Measurements from ENCODE around the gene LYZ.

Gene LYZ

GRCh38 chr12:69350002-69350626 lies 1.9 kb downstream of the LYZ start:
- no peak for DNase-seq (ENCODE audit: low read depth)
- TF ChIP-seq CTCF (IDR thresholded peaks at IDR 0.05; ENCODE audit: control insufficient read depth, extremely low read depth, insufficient read depth) = no peak
- H3K4me3 ChIP-seq (ENCODE audit: low read depth, low read length) = no peak overlapping the region

- no peak for DNase-seq (ENCODE audit: low read depth)
- H3K4me3 ChIP-seq (ENCODE audit: low read depth, low read length) = no peak overlapping the region
- TF ChIP-seq CTCF (IDR thresholded peaks at IDR 0.05; ENCODE audit: control insufficient read depth, extremely low read depth, insufficient read depth) = no peak
Observed at GRCh38 chr12:69350777-69351176, 2.6 kb downstream of the LYZ start.

- no peak for DNase-seq (ENCODE audit: low read depth)
- no peak overlapping the region for H3K4me3 ChIP-seq (ENCODE audit: low read depth, low read length)
- no peak for TF ChIP-seq CTCF (IDR thresholded peaks at IDR 0.05; ENCODE audit: control insufficient read depth, extremely low read depth, insufficient read depth)
Observed at GRCh38 chr12:69351462-69352236, 3.5 kb downstream of the LYZ start.

- H3K4me3 ChIP-seq (ENCODE audit: low read depth, low read length) = no peak overlapping the region
- TF ChIP-seq CTCF (IDR thresholded peaks at IDR 0.05; ENCODE audit: control insufficient read depth, extremely low read depth, insufficient read depth) = no peak
- no peak for DNase-seq (ENCODE audit: low read depth)
Observed at GRCh38 chr12:69352904-69353303, 4.7 kb downstream of the LYZ start.

GRCh38 chr12:69354172-69354555 lies 6.0 kb downstream of the LYZ start:
- H3K4me3 ChIP-seq (ENCODE audit: low read depth, low read length) = no peak overlapping the region
- no peak for TF ChIP-seq CTCF (IDR thresholded peaks at IDR 0.05; ENCODE audit: control insufficient read depth, extremely low read depth, insufficient read depth)
- no peak for DNase-seq (ENCODE audit: low read depth)

- DNase-seq (ENCODE audit: low read depth) = no peak
- no peak for TF ChIP-seq CTCF (IDR thresholded peaks at IDR 0.05; ENCODE audit: control insufficient read depth, extremely low read depth, insufficient read depth)
- H3K4me3 ChIP-seq (ENCODE audit: low read depth, low read length) = no peak overlapping the region
Observed at GRCh38 chr12:69354556-69355187, 6.5 kb downstream of the LYZ start.

Measured in LNCaP clone FGC (cell line).